Measurements from ENCODE around the gene APCDD1. TPM values are rescaled to one million over a fixed set of nuclear protein-coding genes. Genes with fewer than 3 reads are reported as not detected.

The APCDD1 gene
- not detected in 2 replicates for total RNA-seq

GRCh38 chr18:10453806-10454680 is at the start of gene APCDD1:
TSS of gene APCDD1 (plus strand) at chr18:10454635. CDS start at chr18:10454982, 347 bp downstream.

GRCh38 chr18:10525697-10526560 is 71.5 kb downstream of the APCDD1 start, which contains the start of gene NAPG:
TSS of gene NAPG (plus strand) at chr18:10526027. CDS start at chr18:10526103, 76 bp downstream.

Other genes starting within 250 kb of the APCDD1 start
- 25.1 and 29.0 TPM in 2 replicates for gene NAPG, start 71.4 kb downstream of the APCDD1 start, total RNA-seq

Measured in mammary microvascular endothelial cell (primary cell).